SIG-M5 (cell line): Measurements from ENCODE around the gene UQCRH.
"Not testable (repeated sequence)": the region's sequence is repeated elsewhere in the genome, so short reads cannot be mapped to it uniquely, and the experiment has no call there.

Source experiments
- DNase-seq: peaks from one replicate; lab custom pipeline; 2025; lab: John Stamatoyannopoulos, UW

The UQCRH gene

GRCh38 chr1:46300673-46301405, 2.7 kb upstream of the UQCRH start:
- DNase-seq, result no peak

GRCh38 chr1:46301406-46301807, 2.1 kb upstream of the UQCRH start:
- DNase-seq, result no peak

GRCh38 chr1:46301808-46302640, 1.5 kb upstream of the UQCRH start:
- DNase-seq, result no peak

GRCh38 chr1:46302641-46303037, 859 bp upstream of the UQCRH start:
- DNase-seq, result no peak

GRCh38 chr1:46303872-46304326, 401 bp downstream of the UQCRH start:
- no peak for DNase-seq

GRCh38 chr1:46306159-46306530, 2.6 kb downstream of the UQCRH start:
- DNase-seq, result no peak

GRCh38 chr1:46309401-46310159, 6.1 kb downstream of the UQCRH start:
- no peak for DNase-seq

- DNase-seq, result no peak
Observed at GRCh38 chr1:46310321-46310720, 6.8 kb downstream of the UQCRH start.

GRCh38 chr1:46315669-46316403, 12.3 kb downstream of the UQCRH start:
- DNase-seq, result no peak

- DNase-seq, result no peak
Observed at GRCh38 chr1:46317323-46317722, 13.8 kb downstream of the UQCRH start.

- DNase-seq, result not testable (repeated sequence)
Observed at GRCh38 chr1:46319301-46319700, 15.8 kb downstream of the UQCRH start.

GRCh38 chr1:46319960-46320914, 16.7 kb downstream of the UQCRH start:
- not testable (repeated sequence) for DNase-seq

GRCh38 chr1:46322191-46322590, 18.7 kb downstream of the UQCRH start:
- not testable (repeated sequence) for DNase-seq

- not testable (repeated sequence) for DNase-seq
Observed at GRCh38 chr1:46325285-46326076, 22.0 kb downstream of the UQCRH start.

- DNase-seq, result not testable (repeated sequence)
Observed at GRCh38 chr1:46328182-46328581, 24.7 kb downstream of the UQCRH start.

GRCh38 chr1:46329807-46330206, 26.3 kb downstream of the UQCRH start:
- not testable (repeated sequence) for DNase-seq

GRCh38 chr1:46330381-46330780, 26.9 kb downstream of the UQCRH start:
- not testable (repeated sequence) for DNase-seq

GRCh38 chr1:46331786-46332540, 28.5 kb downstream of the UQCRH start:
- DNase-seq, result not testable (repeated sequence)
